GM19351 (cell line): ENCODE data around the gene AGBL2.
"Not testable (repeated sequence)": the region's sequence is repeated elsewhere in the genome, so short reads cannot be mapped to it uniquely, and the experiment has no call there.

ENCODE experiments used
- ATAC-seq: cut with Tn5 transposase; IDR thresholded peaks from one replicate; pipeline ENCODE4 v1.9.1; 2021; ENCODE audit warnings: mild to moderate bottlenecking, moderate library complexity; ENCODE audit not compliant: unreplicated experiment

AGBL2 gene

GRCh38 chr11:47715082-47715669, at the start of gene AGBL2:
TSS of gene AGBL2 (minus strand) at chr11:47715369. CDS start at chr11:47714650, 719 bp downstream.
- ATAC-seq: peak; percentile 99

GRCh38 chr11:47759291-47759690, 44.1 kb upstream of the AGBL2 start:
- ATAC-seq: not testable (repeated sequence)

- ATAC-seq: no peak
Measured at GRCh38 chr11:47756208-47756607, 41.0 kb upstream of the AGBL2 start.

GRCh38 chr11:47750725-47751124, 35.6 kb upstream of the AGBL2 start:
- ATAC-seq: no peak

- ATAC-seq: not testable (repeated sequence)
Measured at GRCh38 chr11:47742494-47742893, 27.3 kb upstream of the AGBL2 start.

- not testable (repeated sequence) for ATAC-seq
Measured at GRCh38 chr11:47737817-47738216, 22.6 kb upstream of the AGBL2 start.

GRCh38 chr11:47732271-47732670, 17.1 kb upstream of the AGBL2 start:
- no peak for ATAC-seq

- no peak for ATAC-seq
Measured at GRCh38 chr11:47731475-47731874, 16.3 kb upstream of the AGBL2 start.

GRCh38 chr11:47726878-47727514, 11.8 kb upstream of the AGBL2 start:
- no peak for ATAC-seq

- no peak for ATAC-seq
Measured at GRCh38 chr11:47726118-47726442, 10.9 kb upstream of the AGBL2 start.

GRCh38 chr11:47725442-47726117, 10.4 kb upstream of the AGBL2 start:
- no peak for ATAC-seq

- ATAC-seq: no peak
Measured at GRCh38 chr11:47724041-47724729, 9.0 kb upstream of the AGBL2 start.

- ATAC-seq: no peak
Measured at GRCh38 chr11:47723041-47723440, 7.9 kb upstream of the AGBL2 start.

GRCh38 chr11:47720651-47721050, 5.5 kb upstream of the AGBL2 start:
- no peak for ATAC-seq

GRCh38 chr11:47716692-47717091, 1.5 kb upstream of the AGBL2 start:
- no peak for ATAC-seq

GRCh38 chr11:47714554-47715081, 551 bp downstream of the AGBL2 start:
- no peak for ATAC-seq

- ATAC-seq: no peak
Measured at GRCh38 chr11:47711816-47712215, 3.4 kb downstream of the AGBL2 start.

- no peak for ATAC-seq
Measured at GRCh38 chr11:47711225-47711624, 3.9 kb downstream of the AGBL2 start.

GRCh38 chr11:47707275-47707786, 7.8 kb downstream of the AGBL2 start:
- ATAC-seq: not testable (repeated sequence)

- no peak for ATAC-seq
Measured at GRCh38 chr11:47705721-47706120, 9.4 kb downstream of the AGBL2 start.

GRCh38 chr11:47691979-47692378, 23.2 kb downstream of the AGBL2 start:
- no peak for ATAC-seq
